HCT116 (cell line): ENCODE results near the gene SBK2. TPM values are rescaled to one million over a fixed set of nuclear protein-coding genes. Genes with fewer than 3 reads are reported as not detected.
A peak's percentile ranks its signal among the peaks of the same experiment; 100 is the strongest.

ENCODE experiments used
- ATAC-seq: fragments of 200-7000 bp; cut with Tn5 transposase; 2 replicates; pipeline ENCODE4 v1.9.1; 2020; ENCODE audit warnings: mild to moderate bottlenecking, moderate library complexity
- BruUV-seq: library from RNA; stranded (reverse); fragments of 400-500 nt; replicated peaks from 2 replicates; lab custom pipeline; 2021; lab: Mats Ljungman, UMichigan
- CTCF ChIA-PET: fragments of 300-600 bp; sonication (Branson Sonifier 250); formaldehyde crosslinking; loops from one replicate; lab custom pipeline; 2021; ENCODE audit warnings: antibody characterized with exemption; lab: Charles Lee
- POLR2A ChIA-PET: fragments of 300-600, 350-600 bp; sonication (Branson Sonifier 250); formaldehyde crosslinking; loops from one replicate; lab custom pipeline; 2021; ENCODE audit warnings: antibody characterized with exemption; lab: Charles Lee
- RAD21 ChIA-PET, 2 experiments: fragments of 300-600 bp; sonication (Branson Sonifier 250); formaldehyde crosslinking; loops; one replicate each; lab custom pipeline; 2023; ENCODE audit warnings: low total read pairs in 2 of 2; ENCODE audit not compliant: uncharacterized antibody in 2 of 2, unreplicated experiment in 2 of 2, low non-redundant PET in 1 of 2; lab: Charles Lee
- DNase-seq: peaks from one replicate; pipeline ENCODE4 v3.0.0-alpha.2; 2010; ENCODE audit warnings: low read depth, low spot score
- H2AFZ ChIP-seq: fragments of 200-600 bp; shearing (Covaris generic), sonication (generic); 2 replicates; pipeline ENCODE4 v1.6.1; 2017; ENCODE audit warnings: low read depth, mixed run types, mixed read lengths, antibody characterized with exemption, low read length; ENCODE audit not compliant: poor library complexity, severe bottlenecking
- H3K27ac ChIP-seq: 2 replicates; pipeline ENCODE4 v1.5.1; 2012; ENCODE audit warnings: low read depth, low read length
- H3K27me3 ChIP-seq: fragments of 200-600 bp; sonication (generic); 2 replicates; pipeline ENCODE4 v1.6.1; 2016; ENCODE audit warnings: mixed run types, low read length, mixed read lengths; ENCODE audit not compliant: insufficient read depth
- H3K36me3 ChIP-seq, 2 experiments: fragments of 200-500 bp in 1 of 2; fragments of 200-600 bp in 1 of 2; sonication (Bioruptor generic) in 1 of 2; sonication (generic) in 1 of 2; 2 replicates each; pipeline versions ENCODE4 v1.5.1 to v1.6.1; 2014 to 2016; ENCODE audit warnings: low read length in 2 of 2, inconsistent platforms in 1 of 2, mixed read lengths in 1 of 2, mixed run types in 1 of 2; ENCODE audit not compliant: insufficient read depth in 2 of 2, control insufficient read depth in 1 of 2
- H3K4me1 ChIP-seq, 2 experiments: fragments of 200-600 bp in 1 of 2; sonication (generic) in 1 of 2; 2 replicates each; pipeline versions ENCODE4 v1.5.1 to v1.6.1; 2012 to 2017; ENCODE audit warnings: low read length in 2 of 2, inconsistent platforms in 1 of 2, mild to moderate bottlenecking in 1 of 2, mixed read lengths in 1 of 2, mixed run types in 1 of 2, moderate library complexity in 1 of 2; ENCODE audit not compliant: insufficient read depth in 2 of 2, control insufficient read depth in 1 of 2
- H3K4me2 ChIP-seq: fragments of 200-600 bp; sonication (generic); 2 replicates; pipeline ENCODE4 v1.6.1; 2017; ENCODE audit warnings: mixed run types, low read length, mixed read lengths
- H3K4me3 ChIP-seq, 2 experiments: fragments of 200-600 bp in 1 of 2; sonication (generic) in 1 of 2; replicated peaks in 1 of 2; 2 replicates each; pipeline ENCODE4 v1.5.1; 2011 to 2016; ENCODE audit warnings: low read length in 2 of 2, control low read depth in 1 of 2, low read depth in 1 of 2, mild to moderate bottlenecking in 1 of 2, mixed read lengths in 1 of 2, mixed run types in 1 of 2
- H3K79me2 ChIP-seq: fragments of 200-600 bp; sonication (generic); 2 replicates; pipeline ENCODE4 v1.6.1; 2017; ENCODE audit warnings: mild to moderate bottlenecking, mixed run types, low read length, moderate library complexity, mixed read lengths; ENCODE audit not compliant: insufficient read depth
- H3K9ac ChIP-seq: fragments of 200-600 bp; sonication (generic); 2 replicates; pipeline ENCODE4 v1.6.1; 2016; ENCODE audit warnings: low read length, mixed read lengths
- H3K9me2 ChIP-seq: fragments of 200-600 bp; sonication (generic), shearing (Covaris generic); 2 replicates; pipeline ENCODE4 v1.6.1; 2017; ENCODE audit warnings: mixed run types, mild to moderate bottlenecking, moderate library complexity; ENCODE audit not compliant: insufficient read depth
- H3K9me3 ChIP-seq, 2 experiments: fragments of 200-500 bp in 1 of 2; fragments of 200-600 bp in 1 of 2; sonication (Bioruptor generic) in 1 of 2; sonication (generic) in 1 of 2; 2 replicates each; pipeline ENCODE4 v1.6.1; 2014 to 2017; ENCODE audit warnings: low read length in 2 of 2, mixed read lengths in 2 of 2, inconsistent platforms in 1 of 2, low read depth in 1 of 2, mild to moderate bottlenecking in 1 of 2, mixed run types in 1 of 2, moderate library complexity in 1 of 2; ENCODE audit not compliant: control insufficient read depth in 1 of 2, insufficient read depth in 1 of 2
- H4K20me1 ChIP-seq: fragments of 200-600 bp; sonication (generic), shearing (Covaris generic); 2 replicates; pipeline ENCODE4 v1.6.1; 2017; ENCODE audit warnings: mixed run types, mild to moderate bottlenecking, moderate library complexity; ENCODE audit not compliant: insufficient read depth
- EZH2phosphoT487 ChIP-seq: fragments of 200-600 bp; IDR thresholded peaks from 2 replicates; pipeline ENCODE4 v1.6.1; 2018; ENCODE audit warnings: antibody characterized with exemption, borderline replicate concordance
- POLR2AphosphoS5 ChIP-seq: IDR thresholded peaks from 2 replicates; pipeline ENCODE4 v1.6.1; 2011; ENCODE audit warnings: mild to moderate bottlenecking, low read depth, low read length, moderate library complexity
- RAD21 ChIP-seq: IDR thresholded peaks from 2 replicates; pipeline ENCODE4 v1.6.1; 2012; ENCODE audit warnings: low read depth, mild to moderate bottlenecking
- SIN3A ChIP-seq: IDR thresholded peaks from 2 replicates; pipeline ENCODE4 v1.6.1; 2012; ENCODE audit warnings: low read depth
- SP1 ChIP-seq: IDR thresholded peaks from 2 replicates; pipeline ENCODE4 v1.6.1; 2012; ENCODE audit warnings: low read depth
- SRF ChIP-seq: IDR thresholded peaks from 2 replicates; pipeline ENCODE4 v1.6.1; 2012; ENCODE audit warnings: low read depth
- TCF7L2 ChIP-seq: IDR thresholded peaks from 2 replicates; pipeline ENCODE4 v1.7.0; 2011; ENCODE audit warnings: borderline replicate concordance, inconsistent platforms; ENCODE audit not compliant: insufficient read depth, insufficient read length; ENCODE audit errors: extremely low read depth
- ZNF274 ChIP-seq: fragments of 200-500 bp; sonication (Bioruptor generic); IDR thresholded peaks from 2 replicates; pipeline ENCODE4 v1.6.1; 2014; ENCODE audit warnings: mild to moderate bottlenecking, low read depth, low read length, inconsistent platforms
- intact Hi-C: fragments of 100-400 bp; cut with micrococcal nuclease; formaldehyde crosslinking; loops from 2 replicates; pipeline ENCODE4 v1.10.0; 2022
- total RNA-seq: library from RNA; stranded (reverse); gene quantifications from one replicate; pipeline ENCODE4 v1.2.1, GENCODE V29; 2021; ENCODE audit not compliant: unreplicated experiment
- TF ChIP-seq, protein P1 (sequence below): IDR thresholded peaks from 2 replicates; pipeline ENCODE4 v1.6.1; 2011; ENCODE audit warnings: mild to moderate bottlenecking, low read length, moderate library complexity; ENCODE audit not compliant: insufficient replicate concordance; ENCODE audit errors: extremely low read depth
- TF ChIP-seq, protein P2 (sequence below): IDR thresholded peaks from 2 replicates; pipeline ENCODE4 v1.6.1; 2012

SBK2 gene
- total RNA-seq, 1 experiment from 2014 or later: 0.30 TPM

DNA sequence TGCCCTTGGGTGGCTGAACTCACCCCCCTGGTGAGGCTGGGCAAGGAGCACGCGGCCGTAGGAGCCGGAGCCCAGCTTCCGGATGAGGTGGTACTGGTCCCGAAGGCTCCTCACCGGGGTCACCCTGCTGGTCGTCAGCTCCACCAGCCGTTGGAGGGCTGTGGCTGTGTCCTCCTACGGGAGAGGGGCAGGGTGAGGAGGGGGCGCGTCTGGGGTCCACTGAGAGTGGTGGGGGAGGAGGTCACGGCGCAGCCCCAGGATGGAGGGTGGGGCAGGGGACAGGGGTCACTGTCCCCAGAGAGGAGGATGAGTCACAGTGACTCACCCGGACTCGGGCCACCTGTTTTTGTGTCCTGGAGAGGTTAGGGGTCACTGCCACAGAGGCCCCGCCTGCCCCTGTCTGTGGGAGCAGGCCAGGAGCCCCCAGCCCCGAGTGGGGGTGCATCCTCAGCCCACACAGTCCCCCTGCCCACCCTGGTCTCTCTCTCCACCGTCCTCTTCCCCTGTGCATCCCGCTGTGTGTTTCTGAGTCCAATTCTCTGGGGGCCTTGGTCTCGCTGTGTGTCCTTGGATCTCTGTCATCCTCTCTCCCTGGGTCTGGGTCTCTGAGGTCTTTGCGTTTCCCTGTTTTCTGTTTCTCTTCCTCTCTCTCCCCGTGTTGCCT, 8.0 kb upstream of the SBK2 start:
- peak overlapping the region; percentile 43 for H3K4me2 ChIP-seq
- intact Hi-C loops: loop anchor here (5.0 kb wide), 1 partner anchor 42 kb away; no protein-coding TSS in a partner anchor
- no peaks in the 10 kb centered on the region for H3K9me3 ChIP-seq
- BruUV-seq: no TSS peak
- H3K27ac ChIP-seq: no peak overlapping the region
- no peak overlapping the region for H2AFZ ChIP-seq
- DNase-seq (no peak), ATAC-seq (no peak)
- RAD21 ChIA-PET: no interaction called here
- POLR2A ChIA-PET: no interaction called here
- H3K4me3 ChIP-seq: no peak overlapping the region
- no peaks in the 10 kb centered on the region for H3K36me3 ChIP-seq
- no peaks in the 10 kb centered on the region for H3K79me2 ChIP-seq
- CTCF ChIA-PET: no interaction called here
- no peak overlapping the region for H3K9ac ChIP-seq
- TF ChIP-seq TCF7L2: no peak
- TF ChIP-seq, protein P1, sequence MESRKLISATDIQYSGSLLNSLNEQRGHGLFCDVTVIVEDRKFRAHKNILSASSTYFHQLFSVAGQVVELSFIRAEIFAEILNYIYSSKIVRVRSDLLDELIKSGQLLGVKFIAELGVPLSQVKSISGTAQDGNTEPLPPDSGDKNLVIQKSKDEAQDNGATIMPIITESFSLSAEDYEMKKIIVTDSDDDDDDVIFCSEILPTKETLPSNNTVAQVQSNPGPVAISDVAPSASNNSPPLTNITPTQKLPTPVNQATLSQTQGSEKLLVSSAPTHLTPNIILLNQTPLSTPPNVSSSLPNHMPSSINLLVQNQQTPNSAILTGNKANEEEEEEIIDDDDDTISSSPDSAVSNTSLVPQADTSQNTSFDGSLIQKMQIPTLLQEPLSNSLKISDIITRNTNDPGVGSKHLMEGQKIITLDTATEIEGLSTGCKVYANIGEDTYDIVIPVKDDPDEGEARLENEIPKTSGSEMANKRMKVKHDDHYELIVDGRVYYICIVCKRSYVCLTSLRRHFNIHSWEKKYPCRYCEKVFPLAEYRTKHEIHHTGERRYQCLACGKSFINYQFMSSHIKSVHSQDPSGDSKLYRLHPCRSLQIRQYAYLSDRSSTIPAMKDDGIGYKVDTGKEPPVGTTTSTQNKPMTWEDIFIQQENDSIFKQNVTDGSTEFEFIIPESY: no peak
- no peak for TF ChIP-seq POLR2AphosphoS5
- TF ChIP-seq SRF: no peak
- TF ChIP-seq ZNF274: no peak
- no peak for TF ChIP-seq EZH2phosphoT487
- TF ChIP-seq RAD21: no peak
- no peak for TF ChIP-seq SIN3A
- no peak for TF ChIP-seq SP1
- TF ChIP-seq, protein P2, sequence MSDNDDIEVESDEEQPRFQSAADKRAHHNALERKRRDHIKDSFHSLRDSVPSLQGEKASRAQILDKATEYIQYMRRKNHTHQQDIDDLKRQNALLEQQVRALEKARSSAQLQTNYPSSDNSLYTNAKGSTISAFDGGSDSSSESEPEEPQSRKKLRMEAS: no peak
- peaks cover 35 to 57% of the 10 kb centered on the region in 2 experiments for H3K4me1 ChIP-seq
- no peaks in the 10 kb centered on the region for H3K9me2 ChIP-seq
- H4K20me1 ChIP-seq: no peaks in the 10 kb centered on the region
- no peaks in the 10 kb centered on the region for H3K27me3 ChIP-seq
